K562 (cell line): ENCODE measurements around the gene FLRT1. TPM values are rescaled to one million over a fixed set of nuclear protein-coding genes. Genes with fewer than 3 reads are reported as not detected.

Experiments
- ATAC-seq: fragments of 200-7000 bp; cut with Tn5 transposase; 3 replicates; pipeline ENCODE4 v1.9.1; 2020; ENCODE audit warnings: moderate library complexity
- BruUV-seq: library from RNA; stranded (reverse); fragments of 400-500 nt; replicated peaks from 2 replicates; lab custom pipeline; 2021; lab: Mats Ljungman, UMichigan
- CTCF ChIA-PET: fragments of 300-600 bp; formaldehyde crosslinking; extraction: SDS; loops from one replicate; lab custom pipeline; 2021; ENCODE audit warnings: low intra/inter-chr PET ratio; lab: Yijun Ruan, JAX
- POLR2A ChIA-PET: fragments of 300-600, 350-650 bp; sonication (Branson Sonifier 250); formaldehyde crosslinking; extraction: SDS; loops from one replicate; lab custom pipeline; 2021; ENCODE audit warnings: antibody characterized with exemption, inconsistent platforms; lab: Yijun Ruan, JAX
- DNase-seq, 4 experiments: peaks; one replicate each; pipeline versions ENCODE4 v3.0.0 to v3.0.0-alpha.2; 2011 to 2018; ENCODE audit warnings: low spot score in 3 of 4, mixed read lengths in 3 of 4; ENCODE audit errors: extremely low read depth in 1 of 4
- FAIRE-seq: peaks from 2 replicates; lab custom pipeline; 2011; peaks lifted over from hg19 to GRCh38; lab: Jason Lieb, UNC
- H2AFZ ChIP-seq: 2 replicates; pipeline ENCODE4 v1.6.0; 2011; ENCODE audit warnings: low read depth, low read length, control low read depth, inconsistent platforms
- H3K27ac ChIP-seq: fragments of 200-600 bp; 3 replicates; pipeline ENCODE4 v1.8.0; 2011; ENCODE audit warnings: low read depth, mild to moderate bottlenecking, control low read depth, inconsistent platforms, low read length, moderate library complexity, mixed read lengths; ENCODE audit errors: extremely low read depth
- H3K27me3 ChIP-seq, 2 experiments: fragments of 300-600 bp in 1 of 2; 2 replicates in 1 of 2; 3 replicates in 1 of 2; pipeline versions ENCODE4 v1.6.0 to v1.8.0; 2011; ENCODE audit warnings: inconsistent platforms in 2 of 2, low read length in 2 of 2, mild to moderate bottlenecking in 1 of 2, mixed read lengths in 1 of 2, moderate library complexity in 1 of 2; ENCODE audit not compliant: control insufficient read depth in 2 of 2, insufficient read depth in 2 of 2
- H3K36me3 ChIP-seq: fragments of 300-600 bp; 3 replicates; pipeline ENCODE4 v1.8.0; 2011; ENCODE audit warnings: mild to moderate bottlenecking, low read length, inconsistent platforms; ENCODE audit not compliant: control insufficient read depth, insufficient read depth
- H3K4me1 ChIP-seq, 2 experiments: fragments of 200-600 bp in 1 of 2; replicated peaks in 1 of 2; 2 replicates in 1 of 2; 3 replicates in 1 of 2; pipeline versions ENCODE4 v1.5.1 to v1.8.0; 2011; ENCODE audit warnings: inconsistent platforms in 2 of 2, low read length in 2 of 2, mild to moderate bottlenecking in 1 of 2, mixed read lengths in 1 of 2, moderate library complexity in 1 of 2; ENCODE audit not compliant: control insufficient read depth in 2 of 2, insufficient read depth in 2 of 2
- H3K4me2 ChIP-seq: 2 replicates; pipeline ENCODE4 v1.6.1; 2011; ENCODE audit warnings: low read length, control low read depth, inconsistent platforms, mixed read lengths; ENCODE audit not compliant: insufficient read depth
- H3K4me3 ChIP-seq: fragments of 200-600 bp; sonication (generic), shearing (Covaris generic); 2 replicates; pipeline ENCODE4 v1.5.1; 2016; ENCODE audit warnings: control low read depth, inconsistent platforms
- H3K79me2 ChIP-seq: fragments of 200-600 bp; 3 replicates; pipeline ENCODE4 v1.8.0; 2011; ENCODE audit warnings: low read length, inconsistent platforms; ENCODE audit not compliant: control insufficient read depth, insufficient read depth
- H3K9ac ChIP-seq, 2 experiments: 2 replicates each; pipeline versions ENCODE4 v1.6.0 to v1.6.1; 2011; ENCODE audit warnings: low read depth in 2 of 2, low read length in 2 of 2, control low read depth in 1 of 2, inconsistent platforms in 1 of 2, mild to moderate bottlenecking in 1 of 2, mixed read lengths in 1 of 2; ENCODE audit not compliant: insufficient read depth in 1 of 2
- H3K9me1 ChIP-seq: one replicate; pipeline ENCODE4 v1.6.0; 2011; ENCODE audit warnings: inconsistent platforms, mild to moderate bottlenecking, low read length, moderate library complexity; ENCODE audit not compliant: control insufficient read depth, insufficient read depth
- H3K9me3 ChIP-seq: replicated peaks from 2 replicates; pipeline ENCODE4 v1.5.1; 2011; ENCODE audit warnings: low read depth, low read length, inconsistent platforms; ENCODE audit not compliant: control insufficient read depth, insufficient read depth
- H4K20me1 ChIP-seq: replicated peaks from 2 replicates; pipeline ENCODE4 v1.6.1; 2011; ENCODE audit warnings: low read length, inconsistent platforms, mixed read lengths; ENCODE audit not compliant: control insufficient read depth, insufficient read depth
- CEBPZ ChIP-seq: fragments of 150-350 bp; IDR thresholded peaks from 2 replicates; pipeline ENCODE4 v1.6.1; 2014; ENCODE audit warnings: low read depth, mild to moderate bottlenecking, low read length, borderline replicate concordance
- CGGBP1 ChIP-seq: fragments of 250-450 bp; sonication (Bioruptor Pico); IDR thresholded peaks from 2 replicates; pipeline ENCODE4 v1.9.0; 2021; ENCODE audit warnings: mild to moderate bottlenecking
- DEAF1 ChIP-seq: fragments of 450-650 bp; formaldehyde crosslinking; IDR thresholded peaks from 2 replicates; pipeline ENCODE4 v1.4.0; 2020; ENCODE audit warnings: mild to moderate bottlenecking, moderate library complexity
- FOXA3 ChIP-seq, 2 experiments: fragments of 450-650 bp in 1 of 2; sonication (generic) in 1 of 2; formaldehyde crosslinking; IDR thresholded peaks in 1 of 2; conservative IDR thresholded peaks in 1 of 2; 2 replicates each; pipeline versions ENCODE4 v1.4.0 to v1.8.0; 2020 to 2022; ENCODE audit warnings: mild to moderate bottlenecking in 2 of 2, missing genetic modification reagents in 1 of 2
- HMBOX1 ChIP-seq: sonication (generic); IDR thresholded peaks from 2 replicates; pipeline ENCODE4 v1.6.1; 2016
- KDM1A ChIP-seq, 2 experiments: fragments of 450-650 bp; IDR thresholded peaks; 2 replicates each; pipeline ENCODE4 v1.6.1; 2016; ENCODE audit warnings: mild to moderate bottlenecking in 2 of 2
- MYC ChIP-seq, 2 experiments: fragments of 250-450 bp in 1 of 2; sonication (Bioruptor Pico) in 1 of 2; IDR thresholded peaks; 2 replicates each; pipeline versions ENCODE4 v1.5.1 to v1.6.1; 2012 to 2021; ENCODE audit warnings: low read depth in 2 of 2, borderline replicate concordance in 1 of 2, improper control_type of control experiment in 1 of 2, low read length in 1 of 2, mild to moderate bottlenecking in 1 of 2, moderate library complexity in 1 of 2
- RBM25 ChIP-seq: fragments of 200-400 bp; formaldehyde crosslinking; IDR thresholded peaks from 2 replicates; pipeline ENCODE4 v1.6.1; 2018; ENCODE audit warnings: low read length, low read depth, moderate library complexity; ENCODE audit not compliant: severe bottlenecking
- TEAD1 ChIP-seq, 2 experiments: fragments of 450-650 bp in 1 of 2; sonication (generic) in 1 of 2; formaldehyde crosslinking; IDR thresholded peaks; 2 replicates each; pipeline versions ENCODE4 v1.4.0 to v1.8.0; 2020 to 2022; ENCODE audit warnings: mild to moderate bottlenecking in 2 of 2, missing genetic modification reagents in 1 of 2
- ZBTB8A ChIP-seq: fragments of 450-650 bp; IDR thresholded peaks from 2 replicates; pipeline ENCODE4 v1.6.1; 2018; ENCODE audit warnings: mild to moderate bottlenecking, moderate library complexity; ENCODE audit not compliant: partially characterized antibody
- ZNF253 ChIP-seq: fragments of 250-450 bp; sonication (Bioruptor Pico); conservative IDR thresholded peaks from 2 replicates; pipeline ENCODE4 v1.6.1; 2021; ENCODE audit warnings: mild to moderate bottlenecking
- ZNF785 ChIP-seq: fragments of 250-450 bp; sonication (Bioruptor Pico); IDR thresholded peaks from 2 replicates; pipeline ENCODE4 v1.4.0; 2020; ENCODE audit warnings: mild to moderate bottlenecking
- WGBS: fragments of 100-300 bp; shearing (Covaris generic); methylation state at CpG from one replicate; pipeline ENCODE4 v1.1.6; 2016; ENCODE audit warnings: low coverage, mixed read lengths; ENCODE audit not compliant: insufficient coverage; ENCODE audit errors: missing lambda C conversion rate; 5-methylcytosine and 5-hydroxymethylcytosine counted together
- in situ Hi-C: fragments of 300-500 bp; cut with MboI; formaldehyde crosslinking; loops from 4 replicates; pipeline ENCODE4 v1.15.0; 2018; ENCODE audit warnings: inconsistent platforms, mixed read lengths
- intact Hi-C: fragments of 100-400 bp; cut with micrococcal nuclease; formaldehyde crosslinking; loops from 2 replicates; pipeline ENCODE4 v1.14.2; 2022
- polyA plus RNA-seq, 8 experiments: library from polyadenylated mRNA; depleted of rRNA in 4 of 8; stranded (reverse) in 5 of 8; unstranded in 3 of 8; fragments of >200 nt; fragmentation: Nextera tagmentation in 2 of 8; fragmentation: Illumina TruSeq in 1 of 8; extraction: Ambion mirVana in 2 of 8; extraction: Trizol in 1 of 8; gene quantifications; 2 replicates each; pipeline versions ENCODE4 v1.2.1 to v1.2.3, GENCODE V29; 2011 to 2014; ENCODE audit warnings: inconsistent platforms in 1 of 8, missing spikeins in 1 of 8
- total RNA-seq, 7 experiments: library from RNA; depleted of rRNA in 6 of 7; stranded (reverse); fragments of >200 nt in 6 of 7; fragmentation: Illumina TruSeq in 2 of 7; extraction: Trizol in 2 of 7; gene quantifications; 2 replicates each; pipeline versions ENCODE4 v1.2.1 to v1.2.3, GENCODE V29; 2011 to 2021; ENCODE audit warnings: low replicate concordance in 1 of 7

The FLRT1 gene
- total and polyA plus RNA-seq, 9 of the 15 experiments (the other 6 are each of a cell fraction or from before 2014, with no cell fraction given), result not detected

GRCh38 chr11:64081745-64082442 lies 46.2 kb downstream of the FLRT1 start:
- ATAC-seq, result no peak
- TF ChIP-seq CEBPZ (no peak), ZNF253 (CRISPR knock-in tag) (no peak), CGGBP1 (CRISPR knock-in tag) (no peak), ZNF785 (CRISPR knock-in tag) (no peak), ZBTB8A (no peak), RBM25 (peak; percentile 68), HMBOX1 (no peak), FOXA3 (CRISPR knock-in tag; conservative IDR thresholded peaks at IDR 0.05 in 1 of 2, IDR thresholded peaks at IDR 0.05 in 1 of 2) (0 out of 4 replicates have a peak, but pooled peaks of 1 of the 2 experiments have one; percentile 39), MYC (IDR thresholded peaks at IDR 0.05; ENCODE audit: low read depth, low read length) (no peak), MYC (CRISPR knock-in tag; IDR thresholded peaks at IDR 0.05; ENCODE audit: borderline replicate concordance, low read depth) (no peak), TEAD1 (CRISPR knock-in tag; IDR thresholded peaks at IDR 0.05) (no peak), KDM1A (IDR thresholded peaks at IDR 0.05) (peak; percentile 18 to 58; a peak in 2 of 4 replicates), DEAF1 (CRISPR knock-in tag) (no peak)

More at GRCh38 chr11:64081745-64082442, 46.2 kb downstream of the FLRT1 start:
- Histone ChIP-seq H3K9me3 (no peaks in the 10 kb centered on the region), H3K9ac (no peak overlapping the region; a peak in 1 of 4 replicates), H3K4me2 (no peak overlapping the region), H3K36me3 (no peaks in the 10 kb centered on the region), H3K27me3 (no peaks in the 10 kb centered on the region), H3K4me1 (peaks cover 0 to 49% of the 10 kb centered on the region in 2 experiments; a peak in 2 of 5 replicates), H4K20me1 (peaks cover 36% of the 10 kb centered on the region), H3K27ac (no peak overlapping the region), H3K9me1 (no peaks in the 10 kb centered on the region), H2AFZ (no peak overlapping the region), H3K4me3 (no peak overlapping the region), H3K79me2 (no peaks in the 10 kb centered on the region)
- in situ Hi-C loops, result no loop called here
- POLR2A ChIA-PET, result interaction anchor here (0.8 kb wide), 1 partner anchor 18 kb away, joined by 3 read pairs; no protein-coding TSS in a partner anchor
- 64% methylated on average over 25 of the region's 27 CpGs for WGBS
- CTCF ChIA-PET, result no interaction called here
- FAIRE-seq (no peak), DNase-seq (no peak)
- no TSS peak for BruUV-seq
- intact Hi-C loops, result no loop called here
